ENCODE data around the gene RIPK3. TPM values are rescaled to one million over a fixed set of nuclear protein-coding genes. Genes with fewer than 3 reads are reported as not detected.
A peak's percentile ranks its signal among the peaks of the same experiment; 100 is the strongest.

Gene RIPK3
- total RNA-seq, 1 experiment from 2014 or later = 0.35 TPM

- no peak overlapping the region for H4K91ac ChIP-seq (ENCODE audit: insufficient read length, low read depth, low read length)
- H3K56ac ChIP-seq (ENCODE audit: insufficient read length, low read depth, low read length) = no peak overlapping the region
- peaks cover 4% of the 10 kb centered on the region; the same call in 1 of the 2 replicates for H3K4me1 ChIP-seq (ENCODE audit: insufficient read depth, low read length)
- DNase-seq = no peak
- no peaks in the 10 kb centered on the region for H4K20me1 ChIP-seq (ENCODE audit: control insufficient read depth, insufficient read depth, insufficient read length)
- no peak overlapping the region for H3K9ac ChIP-seq (ENCODE audit: extremely low read depth, insufficient read length, low read length)
- no peak overlapping the region for H2BK12ac ChIP-seq (ENCODE audit: insufficient read length, low read depth, low read length)
- Mint-ChIP-seq H3K4me3 (peak overlapping the region in 1 of 2 experiments; percentile 60; a peak in 3 of 5 replicates), H3K9me3 (no peaks in the 10 kb centered on the region; a peak in 1 of 5 replicates), H3K36me3 (ENCODE audit: insufficient read depth in 1 of 3, low read depth in 3 of 3) (peaks cover 9 to 37% (median 28%) of the 10 kb centered on the region in 3 experiments), H3K27ac (peak overlapping the region in 2 of 3 experiments; percentile 50 to 65; a peak in 4 of 7 replicates), H3K27me3 (ENCODE audit: low read depth) (no peaks in the 10 kb centered on the region; the same call in 1 of the 2 replicates), H3K4me1 (peaks cover 21 to 22% of the 10 kb centered on the region in 2 experiments)
- no peak overlapping the region for H2BK120ac ChIP-seq (ENCODE audit: low read depth, low read length, poor library complexity, severe bottlenecking)
- no peak overlapping the region for H2AK5ac ChIP-seq (ENCODE audit: insufficient read length, low read length)
- no peak overlapping the region for H4K5ac ChIP-seq (ENCODE audit: insufficient read length, low read depth, low read length)
- H2AFZ ChIP-seq (ENCODE audit: low read length) = no peak overlapping the region
- no peak overlapping the region for H3K4ac ChIP-seq (ENCODE audit: low read depth, low read length)
- no peak overlapping the region for H4K8ac ChIP-seq (replicated peaks; ENCODE audit: insufficient read length, low read depth, low read length)
- H3K79me1 ChIP-seq (ENCODE audit: insufficient read depth, low read depth, low read length, poor library complexity, severe bottlenecking) = peaks cover 3% of the 10 kb centered on the region
- no peaks in the 10 kb centered on the region for H3K9me3 ChIP-seq (ENCODE audit: control insufficient read depth, low read depth, low read length)
- WGBS (ENCODE audit: extremely low coverage, insufficient read length, low lambda C conversion rate) = no CpG with 5 or more reads among the region's 5 CpGs
- no peaks in the 10 kb centered on the region for H3K27me3 ChIP-seq (ENCODE audit: insufficient read depth, low read length)
- no peak overlapping the region for H2BK20ac ChIP-seq (ENCODE audit: low read depth, low read length, poor library complexity, severe bottlenecking)
- H3K79me2 ChIP-seq (ENCODE audit: insufficient read depth, low read length) = peaks cover 4% of the 10 kb centered on the region; the same call in 1 of the 2 replicates
- no peak overlapping the region for H3K27ac ChIP-seq (ENCODE audit: insufficient read length, low read depth, low read length)
- no peak overlapping the region for H2BK5ac ChIP-seq (ENCODE audit: insufficient read length, low read length)
- H3K4me2 ChIP-seq (ENCODE audit: insufficient read depth, insufficient read length, low read length) = no peak overlapping the region
- peaks cover 11% of the 10 kb centered on the region for H3K23me2 ChIP-seq (ENCODE audit: insufficient read length, low read depth, low read length, poor library complexity, severe bottlenecking)
- H3K23ac ChIP-seq (ENCODE audit: insufficient read length, low read depth, low read length) = no peak overlapping the region
- no peak overlapping the region for H3T11ph ChIP-seq (ENCODE audit: low read length)
- H3K14ac ChIP-seq (ENCODE audit: insufficient read depth, low read length) = no peak overlapping the region
- H3K18ac ChIP-seq (ENCODE audit: insufficient read length, low read depth, low read length) = no peak overlapping the region
- peak; percentile 67 for TF ChIP-seq CTCF (conservative IDR thresholded peaks at IDR 0.05)
- H2BK15ac ChIP-seq (ENCODE audit: low read depth, low read length) = no peak overlapping the region
These were observed 42.4 kb downstream of the RIPK3 start for GRCh38 chr14:24297190-24297964.
